Vagina (tissue), 2 donors: ENCODE data around the gene BLM.

Experiments
- POLR2A ChIP-seq, 2 donors: fragments of 450-650 bp; IDR thresholded peaks; one replicate each; pipeline ENCODE4 v1.6.1; 2017; ENCODE audit warnings: antibody characterized with exemption in 2 of 2, mild to moderate bottlenecking in 2 of 2, moderate library complexity in 2 of 2
- POLR2AphosphoS5 ChIP-seq, 2 donors: sonication (generic); formaldehyde crosslinking; IDR thresholded peaks; one replicate each; pipeline ENCODE4 v1.9.0; 2017; ENCODE audit warnings: antibody characterized with exemption in 2 of 2, mild to moderate bottlenecking in 2 of 2, low read depth in 1 of 2; ENCODE audit not compliant: insufficient read depth in 1 of 2
- TF ChIP-seq, protein P1 (sequence below), 3 experiments: fragments of 450-650 bp in 2 of 3; fragments of 200-600 bp in 1 of 3; sonication (generic) in 1 of 3; IDR thresholded peaks; one replicate each; pipeline ENCODE4 v1.5.1; 2017 to 2019; ENCODE audit warnings: antibody characterized with exemption in 3 of 3, mild to moderate bottlenecking in 2 of 3, moderate library complexity in 2 of 3

DNA sequence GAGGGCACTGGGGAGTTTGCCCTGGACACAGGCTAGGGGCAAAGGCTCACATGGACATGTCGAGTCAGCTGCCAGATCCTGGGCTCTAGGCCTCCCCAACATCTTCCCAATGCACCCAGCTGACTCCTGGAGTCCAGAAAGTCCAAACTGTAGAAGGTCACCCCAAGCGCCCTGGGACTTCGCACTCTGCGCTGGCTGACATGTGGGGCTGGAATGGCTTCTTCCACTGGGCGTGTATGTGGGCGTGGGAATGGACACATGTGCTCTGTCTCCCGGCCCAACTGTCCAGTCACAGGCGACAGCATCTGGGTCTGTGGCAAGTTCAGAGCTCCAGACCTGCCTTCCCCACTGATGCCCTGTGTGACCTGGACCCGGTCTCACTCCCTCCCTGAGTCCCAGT is 138.0 kb downstream of the BLM start:
- no peak for TF ChIP-seq POLR2AphosphoS5 (IDR thresholded peaks at IDR 0.05; ENCODE audit: insufficient read depth in 1 of 2, low read depth in 1 of 2)
- TF ChIP-seq, protein P1, sequence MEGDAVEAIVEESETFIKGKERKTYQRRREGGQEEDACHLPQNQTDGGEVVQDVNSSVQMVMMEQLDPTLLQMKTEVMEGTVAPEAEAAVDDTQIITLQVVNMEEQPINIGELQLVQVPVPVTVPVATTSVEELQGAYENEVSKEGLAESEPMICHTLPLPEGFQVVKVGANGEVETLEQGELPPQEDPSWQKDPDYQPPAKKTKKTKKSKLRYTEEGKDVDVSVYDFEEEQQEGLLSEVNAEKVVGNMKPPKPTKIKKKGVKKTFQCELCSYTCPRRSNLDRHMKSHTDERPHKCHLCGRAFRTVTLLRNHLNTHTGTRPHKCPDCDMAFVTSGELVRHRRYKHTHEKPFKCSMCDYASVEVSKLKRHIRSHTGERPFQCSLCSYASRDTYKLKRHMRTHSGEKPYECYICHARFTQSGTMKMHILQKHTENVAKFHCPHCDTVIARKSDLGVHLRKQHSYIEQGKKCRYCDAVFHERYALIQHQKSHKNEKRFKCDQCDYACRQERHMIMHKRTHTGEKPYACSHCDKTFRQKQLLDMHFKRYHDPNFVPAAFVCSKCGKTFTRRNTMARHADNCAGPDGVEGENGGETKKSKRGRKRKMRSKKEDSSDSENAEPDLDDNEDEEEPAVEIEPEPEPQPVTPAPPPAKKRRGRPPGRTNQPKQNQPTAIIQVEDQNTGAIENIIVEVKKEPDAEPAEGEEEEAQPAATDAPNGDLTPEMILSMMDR (IDR thresholded peaks at IDR 0.05), result no peak
- TF ChIP-seq POLR2A (IDR thresholded peaks at IDR 0.05), result no peak
